IPS-11a (cell line): Measurements from ENCODE around the gene BCL2L14.

Experiments
- H3K4me3 ChIP-seq: one replicate; pipeline ENCODE4 v1.5.1; 2013; ENCODE audit warnings: low read depth, low read length, control low read depth

BCL2L14 gene, protein sequence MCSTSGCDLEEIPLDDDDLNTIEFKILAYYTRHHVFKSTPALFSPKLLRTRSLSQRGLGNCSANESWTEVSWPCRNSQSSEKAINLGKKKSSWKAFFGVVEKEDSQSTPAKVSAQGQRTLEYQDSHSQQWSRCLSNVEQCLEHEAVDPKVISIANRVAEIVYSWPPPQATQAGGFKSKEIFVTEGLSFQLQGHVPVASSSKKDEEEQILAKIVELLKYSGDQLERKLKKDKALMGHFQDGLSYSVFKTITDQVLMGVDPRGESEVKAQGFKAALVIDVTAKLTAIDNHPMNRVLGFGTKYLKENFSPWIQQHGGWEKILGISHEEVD

DNA sequence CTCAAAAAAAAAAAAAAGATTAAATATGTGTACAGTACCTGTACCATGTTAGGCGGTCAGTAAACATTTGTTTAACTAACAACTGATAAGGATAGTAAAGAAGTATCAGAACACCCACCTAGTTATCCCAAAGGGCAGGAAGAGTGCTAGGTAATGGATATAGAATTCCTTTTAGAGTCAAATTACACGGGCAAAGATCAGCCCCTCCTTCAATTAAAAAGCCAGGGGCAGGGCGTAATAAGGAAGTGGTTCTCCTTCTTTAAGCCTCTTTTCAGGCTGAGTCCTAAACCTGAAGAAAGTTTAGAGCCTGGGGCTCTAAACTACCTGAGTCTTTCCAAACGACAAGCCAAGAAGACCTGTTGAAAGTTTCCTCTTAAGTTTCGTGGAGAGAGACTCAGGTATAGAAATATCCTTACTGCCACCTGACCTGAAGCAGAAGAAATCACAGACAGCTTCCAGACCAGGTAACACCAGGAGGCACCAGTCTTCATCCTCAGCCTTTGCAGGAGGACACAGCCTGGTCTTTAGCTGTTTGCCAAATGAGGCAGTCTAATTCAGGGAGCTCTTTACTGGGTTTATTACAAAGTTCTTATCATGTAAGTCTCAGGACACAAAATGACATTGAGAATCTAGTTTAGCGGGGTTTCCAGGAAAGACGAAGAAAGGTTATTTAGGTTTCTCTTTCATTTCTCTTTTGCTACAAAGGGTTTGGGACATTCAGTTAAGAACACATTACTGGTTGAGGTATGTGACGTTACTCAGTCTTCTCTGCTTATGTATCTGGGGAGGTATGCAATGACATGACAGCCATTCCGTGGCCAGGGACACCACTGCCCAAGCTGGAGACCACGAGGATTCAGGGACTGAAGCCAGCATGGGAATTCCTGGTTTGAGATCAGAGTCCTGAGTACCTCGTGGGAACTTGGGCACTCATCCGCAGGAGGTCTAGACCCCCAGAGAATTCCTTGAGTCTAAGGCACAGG is at the start of gene BCL2L14:
Gene BCL2L14 (plus strand): TSS at position 266 of the 983 bp plus-strand sequence. CDS start 8,367 bp downstream, outside the sequence.
- H3K4me3 ChIP-seq = no peak within 1 kb of the TSS

DNA sequence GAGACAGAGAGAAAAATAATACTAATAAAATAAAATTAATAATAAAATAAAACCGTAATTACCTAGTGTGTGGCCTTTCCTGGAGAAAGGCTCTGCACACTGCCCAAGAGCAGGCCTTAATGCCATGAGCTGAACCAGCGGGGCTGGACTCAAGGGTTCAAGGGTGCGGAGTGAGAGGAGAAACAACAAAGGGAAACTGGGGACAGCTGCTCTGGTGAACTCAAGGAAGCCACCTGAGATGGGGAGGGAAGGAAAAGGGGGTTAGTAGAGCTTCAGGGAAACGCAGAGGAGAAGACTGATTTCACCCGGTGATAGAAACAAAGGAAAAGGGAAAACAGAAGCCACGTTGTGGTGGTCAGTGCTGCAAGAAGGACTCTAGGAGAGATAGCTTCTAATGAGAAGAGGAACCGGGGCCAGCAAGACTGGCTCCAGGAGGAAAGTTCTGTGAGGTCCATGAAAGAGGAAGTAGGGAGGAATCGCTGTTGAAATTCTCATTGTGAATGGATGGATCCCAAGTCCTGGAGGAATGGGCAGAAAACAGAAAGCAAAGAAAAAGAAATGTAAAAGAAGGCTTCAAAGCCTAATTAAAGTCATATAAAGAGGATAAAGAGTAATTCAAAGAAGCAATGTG is 48.3 kb upstream of the BCL2L14 start:
- H3K4me3 ChIP-seq = no peak overlapping the region

DNA sequence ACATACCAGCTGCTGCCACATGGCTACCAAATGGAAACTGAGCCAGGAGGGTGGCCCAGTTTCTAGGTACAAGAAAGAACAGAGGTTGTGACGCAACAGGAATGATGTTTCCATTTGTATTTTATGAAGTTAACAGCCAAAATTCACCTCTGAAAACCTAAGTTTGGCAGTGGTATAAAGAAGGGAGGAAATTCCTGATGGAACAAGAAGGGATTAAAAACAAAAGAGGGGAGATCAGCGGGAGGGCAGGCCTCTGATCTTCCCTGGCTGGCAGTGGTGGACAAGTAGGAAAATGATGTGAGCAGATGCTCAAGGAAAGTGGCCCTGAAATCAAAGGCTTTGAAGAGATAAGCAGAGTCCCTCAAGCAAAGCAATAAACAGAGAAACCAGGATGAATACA is 47.3 kb upstream of the BCL2L14 start:
- H3K4me3 ChIP-seq = no peak overlapping the region

DNA sequence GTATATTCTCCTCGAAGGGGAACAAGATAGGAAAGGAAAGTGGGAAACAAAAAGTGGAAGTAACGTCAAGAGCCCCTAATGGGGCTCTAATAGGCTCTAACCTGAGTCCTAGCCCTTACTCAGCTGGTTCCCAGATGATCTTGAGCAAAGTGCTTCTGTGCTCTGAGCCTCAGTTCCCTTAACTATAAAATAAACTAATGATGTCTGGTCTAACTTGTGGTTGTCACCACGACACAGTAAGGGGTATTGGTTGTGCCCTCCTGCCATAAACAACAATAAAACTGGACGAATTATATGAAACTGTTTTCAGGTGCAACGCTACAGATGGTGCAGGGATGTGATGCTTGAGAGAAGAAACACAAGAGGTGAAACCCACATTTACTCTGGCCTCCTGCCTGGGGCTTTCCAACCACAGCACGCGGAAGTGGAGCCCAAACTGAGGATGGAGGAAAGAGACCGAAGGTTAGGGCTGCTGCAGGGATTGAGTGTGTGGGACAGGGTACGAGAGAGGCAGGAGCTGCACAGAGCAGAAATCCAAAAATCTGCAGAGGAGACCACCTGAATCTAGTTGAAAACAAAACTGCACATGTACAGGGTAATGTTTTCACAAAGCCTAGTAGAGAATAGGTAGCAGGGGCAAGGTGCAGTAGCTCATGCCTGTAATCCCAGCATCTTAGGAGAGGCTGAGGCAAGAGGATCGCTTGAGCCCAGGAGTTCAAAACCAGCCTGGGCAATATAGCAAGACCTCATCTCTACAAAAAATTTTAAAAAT is 45.6 kb upstream of the BCL2L14 start:
- no peak overlapping the region for H3K4me3 ChIP-seq

DNA sequence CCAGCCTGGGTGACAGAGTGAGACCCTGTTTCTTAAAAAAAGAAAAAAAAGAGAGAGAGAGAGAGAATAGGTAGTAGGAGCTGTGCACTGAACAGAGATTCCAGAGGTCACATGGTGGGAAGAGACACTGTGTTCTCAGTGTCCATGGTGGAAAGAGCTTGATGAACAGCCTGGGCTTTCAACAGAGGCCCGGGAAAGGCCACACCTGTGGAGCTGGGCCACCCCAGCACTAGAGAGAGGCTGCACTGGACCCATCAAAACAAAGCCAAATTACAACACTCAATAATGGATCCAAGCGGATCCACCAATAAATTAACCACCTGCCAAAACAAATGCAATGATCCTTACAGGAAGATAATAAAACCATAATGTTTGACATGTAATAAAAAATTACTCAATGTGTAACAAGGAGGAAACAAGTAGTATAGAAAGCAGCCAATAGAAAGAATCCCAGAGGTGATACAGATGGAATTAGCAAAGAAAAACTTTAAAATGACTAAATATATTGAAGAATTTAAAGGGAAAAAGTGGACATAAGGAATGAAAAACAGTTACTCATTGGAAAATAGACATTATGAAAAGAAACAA is 44.8 kb upstream of the BCL2L14 start:
- H3K4me3 ChIP-seq = no peak overlapping the region

DNA sequence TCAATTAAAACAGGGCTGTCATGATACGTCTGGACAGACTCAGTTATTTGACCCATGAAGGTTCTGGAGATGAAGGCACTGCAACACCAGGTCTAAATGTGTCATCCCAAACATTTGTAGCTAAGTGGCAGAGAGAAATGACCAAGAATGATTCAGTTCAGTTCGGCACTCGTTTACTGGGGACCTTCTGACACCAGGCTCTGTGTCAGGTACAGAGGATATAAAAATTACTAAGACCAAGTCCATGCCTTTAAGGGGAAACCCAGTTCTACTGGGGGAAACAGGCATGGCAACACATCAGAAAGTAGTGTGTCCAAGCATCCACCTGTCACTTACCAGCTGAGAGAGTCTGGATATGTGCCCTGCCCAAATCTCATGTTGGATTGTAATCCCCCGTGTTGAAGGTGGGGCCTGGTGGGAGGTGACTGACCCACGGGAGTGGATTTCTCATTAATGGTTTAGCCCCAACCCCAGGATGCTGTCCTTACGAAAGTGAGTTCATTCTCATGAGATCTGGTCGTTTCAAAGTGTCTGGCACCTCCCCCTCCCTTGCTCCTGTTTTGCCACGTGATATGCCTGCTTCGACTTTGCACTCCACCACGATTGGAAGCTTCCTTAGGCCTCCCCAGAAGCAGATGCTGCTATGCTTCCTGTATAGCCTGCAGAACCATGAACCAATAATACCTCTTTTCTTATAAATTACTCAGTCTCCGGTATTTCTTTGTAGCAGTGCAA is 41.9 kb upstream of the BCL2L14 start:
- H3K4me3 ChIP-seq = no peak overlapping the region

DNA sequence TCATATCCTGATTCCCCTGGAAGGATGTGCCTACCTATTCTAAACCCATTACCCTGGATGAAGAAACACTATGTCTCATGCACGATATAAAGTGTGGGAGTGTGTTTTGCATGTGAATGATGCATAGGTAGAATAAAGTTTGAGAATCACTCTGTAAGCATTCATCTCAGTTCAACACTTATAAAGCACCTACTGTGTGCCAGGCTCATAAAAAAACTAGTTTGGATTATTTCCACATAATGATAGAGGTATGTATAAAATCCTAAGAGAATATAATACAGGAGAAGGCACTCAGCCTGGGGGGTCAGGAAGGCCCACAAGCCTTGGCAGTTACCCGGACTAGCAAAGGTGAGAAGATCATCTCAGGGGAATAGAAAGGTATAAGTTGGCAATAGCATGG is 41.1 kb upstream of the BCL2L14 start:
- no peak overlapping the region for H3K4me3 ChIP-seq

DNA sequence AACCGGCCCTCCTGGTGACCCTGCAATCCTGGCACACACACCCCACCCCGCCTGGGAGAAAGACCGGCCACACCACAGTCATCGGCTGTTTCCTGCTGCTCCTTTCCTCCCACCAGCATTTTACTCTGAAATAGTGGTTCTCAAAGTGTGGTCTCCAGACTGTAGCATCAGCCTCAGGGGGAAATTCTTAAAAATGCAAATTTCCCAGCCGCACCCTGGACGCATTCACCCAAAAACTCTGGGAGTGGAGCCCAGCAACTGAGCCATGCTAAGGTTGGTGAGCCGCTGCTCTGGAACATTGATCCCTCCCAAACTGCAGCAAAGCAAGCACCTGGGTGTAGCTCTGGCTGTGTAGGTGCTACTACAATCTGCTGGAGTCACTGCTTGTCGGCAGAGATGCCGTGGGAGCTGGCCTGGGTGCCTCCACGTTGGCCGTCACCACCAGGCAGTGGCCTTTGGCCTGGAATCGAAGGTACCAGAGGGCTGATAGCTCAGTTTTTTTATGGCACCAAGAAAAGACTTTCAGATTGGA is 38.4 kb upstream of the BCL2L14 start:
- H3K4me3 ChIP-seq = no peak overlapping the region

DNA sequence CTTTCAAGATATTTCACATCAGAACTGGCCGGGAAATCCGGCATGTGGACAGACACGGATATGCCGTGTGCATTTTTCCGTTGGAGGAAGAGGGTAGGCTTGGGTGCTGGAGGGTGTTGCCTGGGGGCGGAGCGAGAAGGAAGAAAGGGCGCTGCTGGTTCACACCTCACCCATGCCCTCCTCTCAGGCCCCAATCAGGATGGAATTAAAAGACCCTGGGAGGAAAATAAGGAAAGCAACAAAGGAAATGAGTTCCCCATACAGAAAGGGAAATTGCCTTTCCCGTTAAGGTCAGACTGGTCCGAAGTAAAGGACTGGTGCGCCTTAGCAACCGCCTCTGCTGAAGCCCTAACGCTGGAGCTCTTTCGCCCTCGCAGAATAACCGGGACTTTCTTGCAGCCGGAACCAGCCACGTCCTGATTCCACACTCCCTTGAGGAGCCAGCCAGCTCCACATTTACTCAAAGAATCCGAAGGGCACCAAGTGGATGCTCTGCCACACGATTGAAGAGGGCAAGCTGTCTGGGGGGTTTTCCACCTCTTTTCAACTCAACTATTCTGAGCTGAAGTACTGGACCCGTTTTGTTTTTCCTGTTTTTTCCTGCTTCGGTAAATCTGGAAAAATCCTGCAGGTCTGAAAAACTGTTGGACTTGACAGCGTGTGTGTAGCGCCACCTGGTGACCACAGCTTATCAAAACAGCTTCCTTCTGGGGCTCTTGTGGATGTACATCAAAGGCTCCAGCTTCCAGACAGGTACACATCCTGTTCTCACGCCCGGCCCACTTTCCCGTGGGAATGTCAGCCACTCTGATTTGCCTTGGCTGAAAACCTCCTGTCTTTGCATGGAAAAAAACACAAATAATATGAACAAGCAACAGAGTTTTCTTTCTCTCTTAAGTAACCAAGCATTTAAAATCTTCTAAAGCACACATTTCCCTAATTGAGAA is 37.6 kb upstream of the BCL2L14 start:
- no peak overlapping the region for H3K4me3 ChIP-seq

DNA sequence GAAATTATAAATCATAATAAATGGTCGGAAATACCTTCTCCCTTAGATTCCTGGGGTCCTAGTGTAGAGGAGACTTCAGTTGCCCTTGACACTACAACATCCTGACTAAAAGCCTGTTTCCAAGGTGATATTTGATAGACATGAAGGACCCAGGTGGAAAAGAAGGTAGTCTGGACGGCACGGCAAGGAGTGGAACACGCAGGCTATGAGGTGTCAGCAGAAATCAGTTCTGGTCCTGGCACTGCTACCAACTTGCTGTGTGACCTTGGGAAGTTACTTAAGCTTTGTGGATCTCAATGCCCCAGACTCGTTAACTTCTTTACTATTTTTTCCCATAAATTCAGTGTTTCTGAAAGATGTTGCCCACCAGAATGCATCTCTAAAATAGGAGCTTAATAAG is 36.9 kb upstream of the BCL2L14 start:
- no peak overlapping the region for H3K4me3 ChIP-seq

DNA sequence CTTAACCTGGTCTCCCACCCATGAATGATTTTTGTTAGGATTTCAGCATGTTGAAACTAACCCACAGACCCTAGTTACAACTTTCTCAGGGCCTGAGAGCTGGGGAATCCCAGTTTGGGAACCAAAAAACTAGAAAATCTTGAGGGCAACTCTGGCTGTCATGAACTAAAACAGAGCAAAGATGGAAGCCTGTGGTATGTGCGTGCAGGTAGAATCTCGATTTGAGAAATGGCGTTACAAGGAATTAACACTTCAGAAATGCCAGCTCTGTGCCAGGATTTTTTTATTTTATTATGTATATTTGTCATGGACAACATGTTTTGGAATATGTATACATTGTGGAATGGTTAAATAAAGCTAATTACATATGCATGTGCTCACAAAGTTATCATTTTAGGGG is 36.4 kb upstream of the BCL2L14 start:
- no peak overlapping the region for H3K4me3 ChIP-seq

DNA sequence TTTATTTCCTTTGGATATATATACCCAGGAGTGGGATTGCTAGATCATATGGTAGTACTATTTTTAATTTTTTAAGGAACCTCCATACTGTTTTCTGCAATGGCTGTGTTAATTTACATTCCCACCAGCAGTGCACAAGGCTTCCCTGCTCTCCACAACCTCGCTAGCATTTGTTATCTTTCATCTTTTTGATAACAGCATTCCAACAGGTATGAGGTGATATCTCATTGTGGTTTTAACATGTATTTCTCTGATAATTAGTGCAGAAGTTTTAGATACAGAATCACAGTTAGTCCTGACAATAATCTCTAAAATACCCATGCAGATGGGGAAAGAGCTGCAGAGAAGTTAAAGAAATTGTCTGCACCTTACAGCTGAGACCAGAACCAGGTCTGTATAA is 35.5 kb upstream of the BCL2L14 start:
- H3K4me3 ChIP-seq = no peak overlapping the region

DNA sequence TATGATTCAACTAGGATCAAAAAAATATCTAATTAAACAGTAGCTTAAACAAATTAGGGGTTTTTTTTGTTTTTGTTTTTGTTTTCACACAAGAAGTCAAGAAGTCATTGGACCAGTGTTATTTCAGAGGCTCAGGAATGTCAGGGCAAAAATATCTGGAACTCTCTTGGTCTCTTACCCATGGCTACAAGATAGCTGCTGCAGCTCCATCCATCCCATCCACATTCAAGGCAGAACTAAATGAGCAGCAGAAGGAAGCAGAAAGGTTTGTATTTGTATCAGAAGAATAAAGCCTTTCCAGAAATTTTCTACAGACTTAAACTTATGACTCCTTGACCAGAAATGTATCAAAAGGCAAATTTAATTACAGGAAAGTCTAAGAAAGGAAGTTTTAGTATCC is 33.8 kb upstream of the BCL2L14 start:
- H3K4me3 ChIP-seq = no peak overlapping the region

DNA sequence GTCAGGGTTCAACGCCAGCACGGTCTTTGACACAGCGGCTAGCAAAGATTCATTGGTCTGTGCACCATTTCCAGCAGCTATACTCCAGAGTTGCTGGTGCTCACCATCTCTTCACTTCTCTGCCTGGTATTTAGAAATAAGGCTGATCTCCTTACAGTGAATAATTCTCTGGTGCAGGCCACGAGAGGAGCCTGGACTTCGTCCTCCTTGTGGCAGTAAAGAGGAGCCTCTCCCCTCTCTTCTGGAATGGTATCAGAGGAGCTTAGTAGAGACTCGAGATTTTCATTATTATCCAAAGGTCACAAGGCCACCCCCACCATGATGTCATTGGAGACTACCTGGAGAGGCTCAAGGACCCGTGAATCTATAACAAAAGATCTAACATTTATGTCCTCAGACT is 30.8 kb upstream of the BCL2L14 start:
- H3K4me3 ChIP-seq = no peak overlapping the region

DNA sequence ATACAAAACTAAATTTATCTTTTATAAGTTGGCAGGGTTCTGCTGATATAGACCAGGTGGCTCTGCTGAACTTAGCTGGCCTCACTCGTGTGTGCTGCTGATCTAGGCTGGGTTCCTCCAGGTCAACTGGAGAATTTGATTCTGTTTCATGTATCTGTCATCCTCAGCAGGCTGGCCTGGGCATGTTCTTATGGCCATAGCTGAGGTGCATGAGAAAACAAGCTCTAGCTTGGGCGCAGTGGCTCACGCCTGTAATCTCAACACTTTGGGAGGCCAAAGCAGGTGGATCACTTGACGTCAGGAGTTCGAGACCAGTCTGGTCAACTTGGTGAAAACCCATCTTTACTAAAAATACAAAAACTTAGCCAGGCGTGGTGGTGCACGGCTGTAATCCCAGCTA is 24.3 kb upstream of the BCL2L14 start:
- no peak overlapping the region for H3K4me3 ChIP-seq

DNA sequence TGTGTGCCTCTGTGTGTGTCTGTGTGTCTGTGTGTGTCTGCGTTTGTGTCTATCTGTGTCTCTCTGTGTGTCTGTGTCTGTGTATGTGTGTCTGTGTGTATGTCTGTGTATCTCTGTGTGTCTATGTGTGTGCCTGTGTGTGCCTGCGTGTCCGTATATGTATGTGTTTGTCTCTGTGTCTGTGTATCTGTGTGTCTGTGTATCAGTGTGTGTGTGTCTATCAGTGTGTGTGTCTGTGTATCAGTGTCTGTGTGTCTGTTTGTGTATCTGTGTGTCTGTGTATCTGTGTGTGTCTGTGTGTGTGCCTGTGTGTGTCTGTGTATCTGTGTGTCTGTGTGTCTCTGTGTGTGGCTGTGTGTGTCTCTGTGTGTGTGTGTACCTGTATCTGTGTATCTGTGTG is 23.1 kb upstream of the BCL2L14 start:
- no peak overlapping the region for H3K4me3 ChIP-seq

DNA sequence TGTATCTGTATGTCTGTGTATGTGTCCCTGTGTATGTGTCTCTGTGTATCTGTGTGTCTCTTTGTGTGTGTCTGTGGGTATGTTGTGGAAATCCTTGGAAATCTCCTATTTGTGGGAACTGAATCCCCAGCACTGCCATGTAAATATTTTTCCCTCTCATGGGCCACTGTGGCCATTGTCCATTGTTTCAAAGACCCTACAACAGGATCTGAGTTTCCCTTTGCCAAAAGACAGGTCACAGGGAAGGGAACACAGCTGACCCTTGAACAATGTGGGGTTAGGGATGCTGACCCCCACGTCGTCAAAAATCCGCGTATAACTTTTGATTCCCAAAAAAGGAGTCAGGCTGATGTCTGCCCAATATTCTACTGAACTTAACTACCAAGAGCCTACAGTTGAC is 22.5 kb upstream of the BCL2L14 start:
- no peak overlapping the region for H3K4me3 ChIP-seq

DNA sequence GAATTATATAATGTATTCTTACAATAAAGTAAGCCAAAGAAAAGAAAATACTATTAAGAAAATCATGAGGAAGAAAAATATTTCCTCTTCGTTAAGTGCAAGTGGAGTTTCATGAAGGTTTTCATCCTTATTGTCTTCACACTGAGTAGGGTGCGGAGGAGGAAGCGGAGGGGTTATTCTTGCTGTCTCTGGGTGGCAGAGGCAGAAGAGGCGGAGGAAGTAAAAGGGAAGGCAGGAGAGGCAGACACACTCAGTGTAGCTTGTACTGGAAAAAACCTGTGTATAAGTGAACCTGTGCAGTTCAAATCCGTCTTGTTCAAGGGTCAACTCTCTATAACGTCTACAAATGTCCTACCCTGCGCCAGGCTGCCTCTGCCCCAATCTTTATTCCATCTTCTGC is 22.0 kb upstream of the BCL2L14 start:
- no peak overlapping the region for H3K4me3 ChIP-seq
